Measurements from ENCODE around the gene TMEM132D.

TMEM132D gene

DNA sequence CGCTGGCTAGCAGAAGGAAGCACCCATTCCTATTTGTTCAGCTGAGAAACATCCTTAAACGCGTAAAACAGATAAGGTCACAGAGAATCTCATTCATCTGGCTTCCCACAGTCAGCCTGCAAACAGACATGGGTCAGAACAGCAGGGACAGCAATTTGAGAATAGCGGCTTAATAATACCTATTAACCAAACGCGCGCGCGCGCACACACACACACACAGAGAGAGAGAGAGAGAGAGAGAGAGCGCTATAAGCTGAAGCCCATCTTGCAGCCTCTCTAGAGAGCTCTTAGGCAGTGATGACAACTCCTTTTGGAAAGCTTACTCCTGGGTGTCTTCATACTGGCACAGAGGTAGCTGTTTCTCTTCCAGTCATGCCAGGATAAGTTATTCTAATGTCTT is 26.4 kb downstream of the TMEM132D start:
- TF ChIP-seq POLR2A (IDR thresholded peaks at IDR 0.05; ENCODE audit: extremely low read depth, insufficient read length) (no peak), MAX (IDR thresholded peaks at IDR 0.05; ENCODE audit: low read depth, low read length) (no peak), MYC (IDR thresholded peaks at IDR 0.05; ENCODE audit: low read depth, low read length) (no peak)
- TF ChIP-seq, protein P1, sequence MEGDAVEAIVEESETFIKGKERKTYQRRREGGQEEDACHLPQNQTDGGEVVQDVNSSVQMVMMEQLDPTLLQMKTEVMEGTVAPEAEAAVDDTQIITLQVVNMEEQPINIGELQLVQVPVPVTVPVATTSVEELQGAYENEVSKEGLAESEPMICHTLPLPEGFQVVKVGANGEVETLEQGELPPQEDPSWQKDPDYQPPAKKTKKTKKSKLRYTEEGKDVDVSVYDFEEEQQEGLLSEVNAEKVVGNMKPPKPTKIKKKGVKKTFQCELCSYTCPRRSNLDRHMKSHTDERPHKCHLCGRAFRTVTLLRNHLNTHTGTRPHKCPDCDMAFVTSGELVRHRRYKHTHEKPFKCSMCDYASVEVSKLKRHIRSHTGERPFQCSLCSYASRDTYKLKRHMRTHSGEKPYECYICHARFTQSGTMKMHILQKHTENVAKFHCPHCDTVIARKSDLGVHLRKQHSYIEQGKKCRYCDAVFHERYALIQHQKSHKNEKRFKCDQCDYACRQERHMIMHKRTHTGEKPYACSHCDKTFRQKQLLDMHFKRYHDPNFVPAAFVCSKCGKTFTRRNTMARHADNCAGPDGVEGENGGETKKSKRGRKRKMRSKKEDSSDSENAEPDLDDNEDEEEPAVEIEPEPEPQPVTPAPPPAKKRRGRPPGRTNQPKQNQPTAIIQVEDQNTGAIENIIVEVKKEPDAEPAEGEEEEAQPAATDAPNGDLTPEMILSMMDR (IDR thresholded peaks at IDR 0.05; ENCODE audit: low read depth, low read length), result no peak
- DNase-seq (ENCODE audit: low read depth), result no peak
- no peak overlapping the region for H3K4me3 ChIP-seq (ENCODE audit: low read depth, low read length)

GRCh38 chr12:129873833-129874208 is 30.0 kb downstream of the TMEM132D start:
- no peak for TF ChIP-seq MYC (IDR thresholded peaks at IDR 0.05; ENCODE audit: low read depth, low read length)
- TF ChIP-seq POLR2A (IDR thresholded peaks at IDR 0.05; ENCODE audit: extremely low read depth, insufficient read length), result no peak
- TF ChIP-seq, protein P1 (IDR thresholded peaks at IDR 0.05; ENCODE audit: low read depth, low read length), result no peak
- TF ChIP-seq MAX (IDR thresholded peaks at IDR 0.05; ENCODE audit: low read depth, low read length), result no peak
- DNase-seq (ENCODE audit: low read depth), result no peak
- no peak overlapping the region for H3K4me3 ChIP-seq (ENCODE audit: low read depth, low read length)

DNA sequence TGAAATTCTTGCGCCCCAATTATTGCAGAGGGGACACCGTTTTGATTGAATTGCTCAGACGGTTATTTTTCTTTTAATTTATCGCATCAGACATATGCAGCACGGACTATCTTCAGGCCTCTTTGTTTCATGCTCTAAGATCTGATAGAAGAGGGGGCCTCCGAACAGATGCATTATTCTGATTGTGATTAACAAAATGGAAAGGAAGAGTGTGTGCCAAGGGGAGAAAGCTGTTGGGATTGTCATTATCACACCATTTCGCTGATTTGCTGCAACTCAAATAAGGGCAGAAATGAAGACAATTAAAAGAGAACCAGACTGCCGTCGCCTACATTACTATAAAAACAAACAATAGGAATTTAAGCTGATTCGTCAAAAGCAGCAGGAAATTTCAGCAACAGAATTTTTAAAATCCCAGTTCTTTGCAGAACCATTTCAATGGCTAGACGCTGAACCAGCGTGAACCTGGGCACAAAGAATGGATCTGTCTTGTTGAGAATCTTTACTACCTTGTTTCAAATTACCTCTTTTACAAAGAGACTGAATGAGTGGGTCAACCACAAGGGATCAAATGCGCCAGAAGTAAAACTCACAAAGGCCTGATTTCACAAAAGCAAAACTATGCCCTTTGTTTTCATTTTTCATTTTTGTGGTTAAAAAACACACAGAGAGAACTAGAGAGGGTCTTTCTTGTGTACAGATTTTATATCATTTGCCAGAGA is 30.6 kb downstream of the TMEM132D start:
- DNase-seq (ENCODE audit: low read depth), result no peak
- TF ChIP-seq MYC (IDR thresholded peaks at IDR 0.05; ENCODE audit: low read depth, low read length), result no peak
- TF ChIP-seq, protein P1 (IDR thresholded peaks at IDR 0.05; ENCODE audit: low read depth, low read length), result no peak
- no peak for TF ChIP-seq POLR2A (IDR thresholded peaks at IDR 0.05; ENCODE audit: extremely low read depth, insufficient read length)
- no peak for TF ChIP-seq MAX (IDR thresholded peaks at IDR 0.05; ENCODE audit: low read depth, low read length)
- H3K4me3 ChIP-seq (ENCODE audit: low read depth, low read length), result no peak overlapping the region

DNA sequence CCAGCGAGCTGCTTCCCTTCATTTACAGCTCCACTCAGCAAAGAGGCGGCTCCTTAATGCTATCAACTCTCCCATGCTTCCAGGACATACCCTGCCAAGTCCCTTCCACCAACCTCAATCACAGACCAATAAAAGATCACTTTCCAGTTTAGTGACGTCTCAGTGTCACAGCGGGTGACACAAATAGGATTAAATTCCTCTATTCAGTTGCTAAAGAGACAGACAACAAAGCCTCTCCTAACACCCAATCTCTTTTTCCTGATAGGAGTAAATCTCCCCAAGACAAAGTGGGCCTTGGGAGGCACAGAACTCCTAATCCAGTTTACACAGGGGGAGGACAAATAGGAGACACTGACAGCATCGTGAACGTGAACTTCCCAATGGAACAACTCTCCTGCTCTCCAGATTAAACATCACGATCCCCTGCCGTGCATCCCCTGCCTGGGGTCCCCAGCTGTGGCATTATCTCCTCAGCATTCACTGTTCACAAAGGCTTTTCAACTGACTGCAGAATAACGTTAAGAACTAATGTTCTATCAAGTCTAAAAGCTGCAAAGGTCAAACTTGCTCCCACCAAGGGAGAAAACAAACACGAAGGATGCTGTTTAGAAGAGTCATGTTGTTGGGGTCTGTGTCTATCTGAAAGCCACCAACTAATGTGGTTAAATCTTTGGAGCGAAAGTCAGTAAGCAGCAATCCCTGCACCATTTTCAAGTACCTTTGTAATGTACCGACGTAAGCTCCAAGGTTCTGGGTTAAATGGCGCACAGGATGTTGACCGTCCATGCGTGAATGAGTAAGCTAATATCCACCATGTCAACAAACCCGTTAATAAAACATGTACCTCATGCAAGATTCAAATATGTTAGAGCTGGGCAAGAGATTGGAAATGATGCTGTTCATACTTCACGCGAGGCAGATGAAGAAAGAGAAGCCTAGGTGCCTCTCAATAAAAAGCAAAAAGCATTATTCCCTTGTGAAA is 31.5 kb downstream of the TMEM132D start:
- DNase-seq (ENCODE audit: low read depth), result no peak
- H3K4me3 ChIP-seq (ENCODE audit: low read depth, low read length), result no peak overlapping the region
- TF ChIP-seq MYC (IDR thresholded peaks at IDR 0.05; ENCODE audit: low read depth, low read length) (no peak), MAX (IDR thresholded peaks at IDR 0.05; ENCODE audit: low read depth, low read length) (no peak), POLR2A (IDR thresholded peaks at IDR 0.05; ENCODE audit: extremely low read depth, insufficient read length) (no peak)
- TF ChIP-seq, protein P1 (IDR thresholded peaks at IDR 0.05; ENCODE audit: low read depth, low read length), result no peak

DNA sequence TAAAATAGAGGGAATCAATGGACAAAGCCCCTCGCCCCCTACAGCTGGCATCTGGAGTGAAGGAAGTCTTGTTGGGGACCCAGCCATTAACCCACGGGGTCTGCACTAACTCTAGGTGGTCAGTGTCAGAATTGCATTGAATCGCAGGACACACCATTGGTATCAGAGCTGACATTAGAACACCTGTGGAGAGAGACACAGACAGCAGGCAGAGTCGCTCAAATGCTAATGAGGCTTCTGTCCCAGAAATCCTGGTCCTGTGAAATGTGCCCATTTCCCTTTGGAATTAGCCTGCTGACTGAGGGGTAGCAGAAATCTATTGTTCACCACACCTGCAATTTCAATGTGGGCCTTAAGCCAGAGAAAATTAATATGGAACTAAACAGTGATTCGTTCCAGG is 33.0 kb downstream of the TMEM132D start:
- H3K4me3 ChIP-seq (ENCODE audit: low read depth, low read length), result no peak overlapping the region
- TF ChIP-seq, protein P1 (IDR thresholded peaks at IDR 0.05; ENCODE audit: low read depth, low read length), result no peak
- TF ChIP-seq MAX (IDR thresholded peaks at IDR 0.05; ENCODE audit: low read depth, low read length) (no peak), MYC (IDR thresholded peaks at IDR 0.05; ENCODE audit: low read depth, low read length) (no peak)
- DNase-seq (ENCODE audit: low read depth), result no peak
